Stomach smooth muscle (tissue), 2 donors: ENCODE results near the gene APOBEC3G.

Source experiments
- H3K27ac ChIP-seq: one replicate; pipeline ENCODE4 v1.7.0; 2013; ENCODE audit warnings: mild to moderate bottlenecking, low read length, inconsistent platforms
- H3K27me3 ChIP-seq, 2 donors: one replicate each; pipeline ENCODE4 v1.7.0; 2013; ENCODE audit warnings: low read length in 2 of 2; ENCODE audit not compliant: insufficient read depth in 2 of 2, control insufficient read depth in 1 of 2
- H3K36me3 ChIP-seq, 2 donors: one replicate each; pipeline ENCODE4 v1.7.0; 2013; ENCODE audit warnings: low read length in 2 of 2; ENCODE audit not compliant: control insufficient read depth in 2 of 2, insufficient read depth in 2 of 2
- H3K4me1 ChIP-seq: one replicate; pipeline ENCODE4 v1.7.0; 2013; ENCODE audit warnings: low read length; ENCODE audit not compliant: control insufficient read depth, insufficient read depth
- H3K4me3 ChIP-seq, 2 donors: one replicate each; pipeline ENCODE4 v1.7.0; 2013; ENCODE audit warnings: low read length in 2 of 2
- H3K9ac ChIP-seq, 2 donors: one replicate each; pipeline ENCODE4 v1.7.0; 2013; ENCODE audit warnings: low read length in 2 of 2, mild to moderate bottlenecking in 1 of 2
- H3K9me3 ChIP-seq, 2 donors: one replicate each; pipeline ENCODE4 v1.7.0; 2013; ENCODE audit warnings: low read length in 2 of 2; ENCODE audit not compliant: control insufficient read depth in 2 of 2
- donor health status: healthy.
- donor health status: Pancreatic carcinoma.

Gene APOBEC3G

GRCh38 chr22:39129081-39129480 lies 52.0 kb downstream of the APOBEC3G start:
- Histone ChIP-seq H3K4me1 (peaks cover 15% of the 10 kb centered on the region), H3K4me3 (no peak overlapping the region), H3K27ac (no peak overlapping the region), H3K27me3 (no peaks in the 10 kb centered on the region), H3K9me3 (no peaks in the 10 kb centered on the region), H3K36me3 (peaks cover 18 to 27% of the 10 kb centered on the region in 2 donors), H3K9ac (no peak overlapping the region)

GRCh38 chr22:39129746-39130145 lies 52.7 kb downstream of the APOBEC3G start:
- H3K27ac ChIP-seq = no peak overlapping the region
- H3K9me3 ChIP-seq = no peaks in the 10 kb centered on the region
- H3K4me1 ChIP-seq = peaks cover 20% of the 10 kb centered on the region
- H3K4me3 ChIP-seq = no peak overlapping the region
- H3K9ac ChIP-seq = no peak overlapping the region
- H3K36me3 ChIP-seq = peaks cover 18 to 29% of the 10 kb centered on the region in 2 donors
- no peaks in the 10 kb centered on the region for H3K27me3 ChIP-seq

GRCh38 chr22:39130152-39130704 lies 53.2 kb downstream of the APOBEC3G start:
- no peak overlapping the region for H3K27ac ChIP-seq
- no peak overlapping the region for H3K9ac ChIP-seq
- peaks cover 25% of the 10 kb centered on the region for H3K4me1 ChIP-seq
- H3K27me3 ChIP-seq = no peaks in the 10 kb centered on the region
- no peaks in the 10 kb centered on the region for H3K9me3 ChIP-seq
- peaks cover 18 to 29% of the 10 kb centered on the region in 2 donors for H3K36me3 ChIP-seq
- no peak overlapping the region for H3K4me3 ChIP-seq

GRCh38 chr22:39130892-39131855 lies 54.1 kb downstream of the APOBEC3G start:
- Histone ChIP-seq H3K4me3 (no peak overlapping the region), H3K9me3 (no peaks in the 10 kb centered on the region), H3K27me3 (no peaks in the 10 kb centered on the region), H3K36me3 (peaks cover 18 to 29% of the 10 kb centered on the region in 2 donors), H3K9ac (no peak overlapping the region), H3K4me1 (peaks cover 29% of the 10 kb centered on the region), H3K27ac (no peak overlapping the region)

GRCh38 chr22:39132281-39132680 lies 55.2 kb downstream of the APOBEC3G start:
- Histone ChIP-seq H3K27ac (no peak overlapping the region), H3K36me3 (peaks cover 21 to 36% of the 10 kb centered on the region in 2 donors), H3K4me1 (peaks cover 29% of the 10 kb centered on the region), H3K27me3 (no peaks in the 10 kb centered on the region), H3K9ac (no peak overlapping the region), H3K9me3 (no peaks in the 10 kb centered on the region), H3K4me3 (no peak overlapping the region)

GRCh38 chr22:39132871-39133524 lies 55.9 kb downstream of the APOBEC3G start:
- H3K36me3 ChIP-seq = peaks cover 21 to 36% of the 10 kb centered on the region in 2 donors
- H3K9ac ChIP-seq = no peak overlapping the region
- H3K4me1 ChIP-seq = peaks cover 29% of the 10 kb centered on the region
- H3K9me3 ChIP-seq = no peaks in the 10 kb centered on the region
- H3K27ac ChIP-seq = no peak overlapping the region
- no peaks in the 10 kb centered on the region for H3K27me3 ChIP-seq
- no peak overlapping the region for H3K4me3 ChIP-seq

- H3K9ac ChIP-seq = no peak overlapping the region
- H3K4me3 ChIP-seq = no peak overlapping the region
- no peak overlapping the region for H3K27ac ChIP-seq
- H3K27me3 ChIP-seq = no peaks in the 10 kb centered on the region
- no peaks in the 10 kb centered on the region for H3K9me3 ChIP-seq
- peaks cover 29% of the 10 kb centered on the region for H3K4me1 ChIP-seq
- H3K36me3 ChIP-seq = peaks cover 24 to 33% of the 10 kb centered on the region in 2 donors
Measured at GRCh38 chr22:39133871-39134270, 56.8 kb downstream of the APOBEC3G start.

- Histone ChIP-seq H3K27me3 (no peaks in the 10 kb centered on the region), H3K36me3 (peaks cover 24 to 31% of the 10 kb centered on the region in 2 donors), H3K9me3 (no peaks in the 10 kb centered on the region), H3K4me1 (peaks cover 29% of the 10 kb centered on the region), H3K4me3 (no peak overlapping the region), H3K9ac (no peak overlapping the region), H3K27ac (no peak overlapping the region)
Measured at GRCh38 chr22:39134366-39135091, 57.5 kb downstream of the APOBEC3G start.

- H3K4me1 ChIP-seq = peaks cover 31% of the 10 kb centered on the region
- H3K9ac ChIP-seq = no peak overlapping the region
- no peaks in the 10 kb centered on the region for H3K9me3 ChIP-seq
- peaks cover 20 to 30% of the 10 kb centered on the region in 2 donors for H3K36me3 ChIP-seq
- no peaks in the 10 kb centered on the region for H3K27me3 ChIP-seq
- no peak overlapping the region for H3K27ac ChIP-seq
- H3K4me3 ChIP-seq = no peak overlapping the region
Measured at GRCh38 chr22:39135092-39135896, 58.2 kb downstream of the APOBEC3G start.

GRCh38 chr22:39136317-39136716 lies 59.2 kb downstream of the APOBEC3G start:
- H3K4me3 ChIP-seq = no peak overlapping the region
- H3K9ac ChIP-seq = no peak overlapping the region
- no peak overlapping the region for H3K27ac ChIP-seq
- peaks cover 24 to 32% of the 10 kb centered on the region in 2 donors for H3K36me3 ChIP-seq
- no peaks in the 10 kb centered on the region for H3K9me3 ChIP-seq
- peaks cover 23% of the 10 kb centered on the region for H3K4me1 ChIP-seq
- no peaks in the 10 kb centered on the region for H3K27me3 ChIP-seq
